ENCODE data around the gene THOC6.
A peak's percentile ranks its signal among the peaks of the same experiment; 100 is the strongest.
"Not testable (repeated sequence)": the region's sequence is repeated elsewhere in the genome, so short reads cannot be mapped to it uniquely, and the experiment has no call there.

The THOC6 gene

DNA sequence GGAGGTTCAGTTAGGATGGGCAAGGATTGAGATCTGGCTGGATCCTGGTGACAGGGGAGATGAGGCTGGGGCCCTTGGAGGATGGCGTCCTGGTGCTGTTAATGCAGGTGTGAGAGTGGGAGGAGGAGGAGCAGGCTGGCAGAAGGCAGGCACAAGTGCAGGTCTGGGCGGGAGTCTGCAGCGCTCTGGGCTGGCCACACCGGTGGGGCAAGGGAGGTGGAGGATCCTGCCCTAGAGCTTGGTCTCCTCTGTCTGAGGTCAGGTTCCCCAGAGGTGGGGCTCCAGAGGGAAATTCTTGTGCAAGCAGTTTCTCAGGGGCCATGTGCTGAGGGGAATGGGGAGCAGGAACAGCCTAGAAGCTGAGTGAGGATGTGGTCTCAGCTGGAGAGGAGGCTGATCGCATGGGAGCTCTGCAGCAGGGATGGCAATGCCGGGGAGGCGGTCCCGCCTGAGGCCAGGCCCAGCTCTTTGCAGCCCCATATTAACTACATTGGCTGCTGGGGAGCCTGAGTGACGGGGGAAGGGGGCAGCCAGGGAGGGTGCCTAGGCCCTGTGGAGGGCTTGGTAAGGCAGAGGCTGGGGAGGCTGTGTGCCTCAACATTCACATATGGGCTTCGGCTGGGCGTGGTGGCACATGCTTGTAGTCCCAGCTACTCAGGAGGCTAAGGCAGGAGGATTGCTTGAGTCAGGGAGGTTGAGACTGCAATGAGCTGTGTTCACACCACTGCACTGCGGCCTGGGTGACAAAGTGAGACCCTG, 28.9 kb downstream of the THOC6 start:
- DNase-seq (ENCODE audit: extremely low read depth in 1 of 2, low read depth in 1 of 2) = not testable (repeated sequence)

GRCh38 chr16:3053330-3053710, 29.5 kb downstream of the THOC6 start:
- DNase-seq (ENCODE audit: extremely low read depth in 1 of 2, low read depth in 1 of 2) = not testable (repeated sequence)

DNA sequence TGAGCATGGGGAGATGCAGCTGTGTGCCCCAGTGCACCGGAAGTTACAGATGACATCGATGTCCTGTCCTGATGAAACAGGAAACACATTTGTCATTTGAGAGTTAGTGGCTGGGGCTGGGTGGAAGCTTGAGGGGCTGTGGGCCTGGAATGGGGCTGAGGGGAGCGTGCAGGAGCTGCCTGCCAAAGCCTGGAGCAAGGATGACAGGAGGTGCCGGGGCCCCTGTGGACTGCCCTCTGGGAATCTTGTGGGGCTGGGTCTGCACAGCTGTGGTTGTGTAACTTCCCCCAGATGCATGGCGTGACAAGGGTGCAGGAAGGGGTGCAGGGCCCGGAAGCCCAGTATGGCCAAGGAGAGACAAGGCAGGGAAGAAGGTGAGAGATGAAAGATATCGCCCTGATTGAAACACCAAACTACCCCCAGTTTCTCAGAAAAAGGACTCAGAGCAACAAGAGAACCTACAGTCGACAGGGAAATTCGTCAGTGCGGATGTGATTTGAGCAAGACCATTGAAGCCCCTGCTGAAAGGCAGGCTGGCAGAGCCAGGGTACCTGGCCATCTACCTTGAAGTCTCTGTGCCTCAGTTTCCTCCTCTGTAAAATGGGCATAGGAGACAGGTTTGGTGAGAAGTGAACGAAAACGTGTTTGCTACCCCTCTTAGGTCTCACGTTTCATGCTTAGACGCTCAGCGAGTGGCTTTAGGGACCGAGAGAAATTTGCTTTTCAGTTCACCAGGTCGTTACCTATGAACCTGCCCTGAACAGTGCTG, 31.3 kb downstream of the THOC6 start:
- no peak for DNase-seq (ENCODE audit: extremely low read depth in 1 of 2, low read depth in 1 of 2)

GRCh38 chr16:3055734-3056115, 31.9 kb downstream of the THOC6 start:
- not testable (repeated sequence) for DNase-seq (ENCODE audit: extremely low read depth in 1 of 2, low read depth in 1 of 2)

DNA sequence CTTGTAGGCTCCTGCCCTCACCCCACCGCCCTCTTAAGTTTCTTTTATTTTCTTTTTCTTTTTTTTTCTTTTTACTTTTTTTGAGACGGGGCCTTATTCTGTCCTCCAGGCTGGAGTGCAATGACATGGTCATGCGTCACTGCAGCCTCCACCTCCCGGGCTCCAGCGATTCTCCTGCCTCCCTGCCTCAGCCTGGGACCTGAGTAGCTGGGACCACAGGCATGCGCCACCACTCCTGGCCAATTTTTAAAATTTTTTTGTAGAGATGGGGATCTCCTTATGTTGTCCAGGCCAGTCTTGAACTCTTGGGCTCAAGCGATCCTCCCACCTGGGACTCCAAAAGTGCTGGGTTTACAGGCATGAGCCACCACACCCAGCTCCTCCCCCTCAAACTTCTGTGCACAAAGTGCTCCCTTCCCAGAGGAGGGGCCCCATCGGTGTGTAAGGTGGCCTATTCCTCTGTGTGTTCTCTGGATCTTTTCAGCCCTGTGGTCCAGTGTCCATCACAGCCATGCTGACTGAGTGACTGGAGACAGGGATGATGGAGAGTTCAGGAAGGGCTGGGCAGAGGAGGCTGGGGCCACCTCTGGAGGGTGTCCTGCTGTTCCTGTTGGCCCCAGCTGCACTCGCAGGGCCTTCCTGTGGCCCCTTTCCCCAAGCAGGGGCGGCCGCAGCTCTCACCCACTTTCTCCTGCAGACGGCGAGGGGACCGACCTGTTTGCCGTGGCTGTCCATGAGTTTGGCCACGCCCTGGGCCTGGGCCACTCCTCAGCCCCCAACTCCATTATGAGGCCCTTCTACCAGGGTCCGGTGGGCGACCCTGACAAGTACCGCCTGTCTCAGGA, 32.7 kb downstream of the THOC6 start:
- DNase-seq (ENCODE audit: extremely low read depth in 1 of 2, low read depth in 1 of 2) = no peak

DNA sequence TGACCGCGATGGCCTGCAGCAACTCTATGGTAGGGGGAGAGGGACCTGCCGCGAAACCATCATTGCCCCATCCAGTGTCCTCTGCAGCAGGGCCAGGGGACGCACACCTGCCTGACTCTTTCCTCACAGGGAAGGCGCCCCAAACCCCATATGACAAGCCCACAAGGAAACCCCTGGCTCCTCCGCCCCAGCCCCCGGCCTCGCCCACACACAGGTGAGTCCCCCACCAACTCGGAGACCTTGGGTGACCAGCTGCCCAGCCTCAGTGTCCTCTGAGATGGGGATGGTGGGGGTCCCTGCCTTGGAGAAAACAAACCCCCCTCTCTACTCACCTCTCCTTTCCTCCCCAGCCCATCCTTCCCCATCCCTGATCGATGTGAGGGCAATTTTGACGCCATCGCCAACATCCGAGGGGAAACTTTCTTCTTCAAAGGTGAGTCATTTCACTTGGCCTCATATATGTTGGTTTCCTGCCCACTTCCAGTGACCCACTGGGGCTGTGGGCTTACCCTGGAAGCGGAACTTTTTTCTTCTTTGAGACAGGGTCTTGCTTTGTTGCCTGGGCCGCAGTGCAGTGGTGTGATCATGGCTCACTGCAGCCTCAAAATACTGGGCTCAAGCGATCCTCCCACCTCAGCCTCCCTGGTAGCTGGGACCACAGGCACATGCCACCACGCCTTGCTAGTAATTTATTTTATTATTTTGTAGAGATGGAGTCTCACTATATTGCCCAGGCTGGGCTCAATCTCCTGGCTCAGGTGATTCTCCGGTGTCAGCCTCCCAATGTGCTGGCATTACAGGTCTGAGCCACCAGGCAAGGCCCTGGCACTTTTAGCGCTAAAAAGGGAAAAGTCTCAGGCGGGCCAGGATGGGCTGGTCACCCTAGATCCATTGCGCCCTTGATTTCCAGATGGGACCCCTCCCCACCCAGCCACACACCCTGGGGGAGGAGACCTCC, 33.6 kb downstream of the THOC6 start:
- DNase-seq (ENCODE audit: extremely low read depth in 1 of 2, low read depth in 1 of 2) = no peak

DNA sequence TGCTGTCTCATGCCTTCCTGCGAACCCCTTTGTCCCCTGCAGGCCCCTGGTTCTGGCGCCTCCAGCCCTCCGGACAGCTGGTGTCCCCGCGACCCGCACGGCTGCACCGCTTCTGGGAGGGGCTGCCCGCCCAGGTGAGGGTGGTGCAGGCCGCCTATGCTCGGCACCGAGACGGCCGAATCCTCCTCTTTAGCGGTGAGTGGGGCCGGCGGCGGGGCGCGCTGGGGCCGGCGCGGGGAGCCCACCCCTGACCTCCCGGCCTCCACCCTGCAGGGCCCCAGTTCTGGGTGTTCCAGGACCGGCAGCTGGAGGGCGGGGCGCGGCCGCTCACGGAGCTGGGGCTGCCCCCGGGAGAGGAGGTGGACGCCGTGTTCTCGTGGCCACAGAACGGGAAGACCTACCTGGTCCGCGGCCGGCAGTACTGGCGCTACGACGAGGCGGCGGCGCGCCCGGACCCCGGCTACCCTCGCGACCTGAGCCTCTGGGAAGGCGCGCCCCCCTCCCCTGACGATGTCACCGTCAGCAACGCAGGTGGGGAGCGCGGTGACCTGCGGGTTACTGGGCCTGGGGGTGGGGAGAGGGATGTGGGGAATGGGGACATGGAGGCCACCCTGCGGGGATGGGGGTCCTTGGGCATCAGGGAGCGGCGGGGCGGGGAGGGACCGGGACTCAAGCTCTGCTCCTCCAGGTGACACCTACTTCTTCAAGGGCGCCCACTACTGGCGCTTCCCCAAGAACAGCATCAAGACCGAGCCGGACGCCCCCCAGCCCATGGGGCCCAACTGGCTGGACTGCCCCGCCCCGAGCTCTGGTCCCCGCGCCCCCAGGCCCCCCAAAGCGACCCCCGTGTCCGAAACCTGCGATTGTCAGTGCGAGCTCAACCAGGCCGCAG, 34.5 kb downstream of the THOC6 start:
- no peak for DNase-seq (ENCODE audit: extremely low read depth in 1 of 2, low read depth in 1 of 2)

- peak; percentile 52 to 84 for DNase-seq (ENCODE audit: extremely low read depth in 1 of 2, low read depth in 1 of 2)
Measured at GRCh38 chr16:3059041-3059722, 35.3 kb downstream of the THOC6 start.

DNA sequence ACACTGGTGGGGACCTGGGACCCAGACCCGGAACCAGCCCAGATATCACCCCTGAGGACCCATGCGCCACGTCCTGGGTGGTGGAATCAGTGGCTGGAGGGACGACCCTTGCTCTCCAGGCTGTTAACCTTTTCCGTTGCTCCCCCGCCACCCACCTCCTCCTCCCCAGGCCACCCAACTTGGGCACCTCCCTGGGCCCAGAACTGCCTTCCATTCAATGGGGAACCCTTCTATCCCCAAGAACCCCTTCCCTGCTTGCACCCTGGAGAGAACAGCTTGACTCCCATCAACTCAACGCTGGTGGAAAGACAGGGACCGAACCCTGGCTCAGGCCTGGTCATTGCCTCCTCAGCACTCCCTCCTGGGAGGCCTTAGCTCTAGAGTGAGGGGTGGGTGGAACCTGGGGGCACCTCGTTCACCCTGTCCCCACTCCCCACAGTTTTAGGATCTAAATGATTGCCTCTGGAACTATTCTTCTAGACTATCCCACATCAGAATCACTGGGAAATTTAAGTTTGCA, 35.9 kb downstream of the THOC6 start:
- DNase-seq (ENCODE audit: extremely low read depth in 1 of 2, low read depth in 1 of 2) = no peak

- DNase-seq (ENCODE audit: extremely low read depth in 1 of 2, low read depth in 1 of 2) = no peak
Measured at GRCh38 chr16:3060339-3061127, 36.7 kb downstream of the THOC6 start.

DNA sequence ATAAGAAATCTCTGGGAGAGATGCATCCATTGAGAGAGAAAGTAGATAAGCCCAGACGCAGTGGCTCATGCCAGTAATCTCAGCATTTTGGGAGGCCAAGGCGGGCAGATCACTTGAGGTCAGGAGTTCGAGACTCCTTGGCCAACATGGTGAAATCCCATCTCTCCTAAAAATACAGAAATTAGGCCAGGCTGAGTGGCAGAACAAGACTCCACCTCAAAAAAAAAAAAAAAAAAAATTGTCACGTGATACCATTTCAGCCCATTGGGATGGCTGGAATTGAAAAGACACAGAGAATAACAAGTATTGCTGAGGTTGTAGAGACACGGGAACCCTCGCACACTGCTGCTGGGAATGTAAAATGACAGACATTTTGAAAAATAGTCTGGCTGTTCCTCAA, 38.7 kb downstream of the THOC6 start:
- DNase-seq (ENCODE audit: extremely low read depth in 1 of 2, low read depth in 1 of 2) = no peak

DNA sequence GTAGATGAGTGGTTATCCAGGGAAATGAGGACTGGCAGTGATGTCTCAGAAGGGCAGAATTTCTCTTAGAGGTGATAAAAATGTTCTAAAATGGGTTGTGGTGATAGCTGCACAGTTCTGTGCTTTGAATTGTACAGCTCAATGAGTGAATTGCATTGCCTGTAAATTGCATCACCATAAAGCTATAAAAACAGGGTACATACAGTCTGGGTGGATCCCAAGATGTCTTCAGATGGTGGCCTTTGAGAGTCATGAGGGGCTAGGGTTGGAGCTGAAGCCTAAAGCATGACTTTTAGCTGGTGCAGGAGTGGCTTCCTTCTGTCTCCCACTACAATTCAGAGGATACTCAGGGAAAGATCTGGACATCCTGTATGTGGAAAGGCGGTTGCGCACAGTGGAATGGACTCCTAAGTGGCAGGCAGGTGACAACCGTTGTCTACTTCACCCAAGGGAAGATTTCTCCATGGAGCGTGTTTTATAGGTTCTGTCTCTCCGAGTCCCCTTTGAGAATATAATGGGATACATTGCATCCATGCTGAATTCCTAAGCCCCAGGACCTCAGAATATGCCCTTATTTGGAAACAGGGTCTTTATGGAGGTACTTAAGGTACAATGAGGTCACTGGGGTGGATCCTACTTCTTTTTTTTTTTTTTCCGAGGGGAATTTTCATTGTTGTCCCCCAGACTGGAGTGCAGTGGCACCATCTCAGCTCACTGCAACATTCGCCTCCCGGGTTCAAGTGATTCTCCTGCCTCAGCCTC, 40.0 kb downstream of the THOC6 start:
- DNase-seq (ENCODE audit: extremely low read depth in 1 of 2, low read depth in 1 of 2) = no peak

- DNase-seq (ENCODE audit: extremely low read depth in 1 of 2, low read depth in 1 of 2) = peak; percentile 36 to 51
Measured at GRCh38 chr16:3065069-3065741, 41.4 kb downstream of the THOC6 start, which contains the start of gene IL32. Gene IL32, plus strand, starts transcription at chr16:3065640. Its CDS starts 172 bp downstream, at chr16:3065812.

DNA sequence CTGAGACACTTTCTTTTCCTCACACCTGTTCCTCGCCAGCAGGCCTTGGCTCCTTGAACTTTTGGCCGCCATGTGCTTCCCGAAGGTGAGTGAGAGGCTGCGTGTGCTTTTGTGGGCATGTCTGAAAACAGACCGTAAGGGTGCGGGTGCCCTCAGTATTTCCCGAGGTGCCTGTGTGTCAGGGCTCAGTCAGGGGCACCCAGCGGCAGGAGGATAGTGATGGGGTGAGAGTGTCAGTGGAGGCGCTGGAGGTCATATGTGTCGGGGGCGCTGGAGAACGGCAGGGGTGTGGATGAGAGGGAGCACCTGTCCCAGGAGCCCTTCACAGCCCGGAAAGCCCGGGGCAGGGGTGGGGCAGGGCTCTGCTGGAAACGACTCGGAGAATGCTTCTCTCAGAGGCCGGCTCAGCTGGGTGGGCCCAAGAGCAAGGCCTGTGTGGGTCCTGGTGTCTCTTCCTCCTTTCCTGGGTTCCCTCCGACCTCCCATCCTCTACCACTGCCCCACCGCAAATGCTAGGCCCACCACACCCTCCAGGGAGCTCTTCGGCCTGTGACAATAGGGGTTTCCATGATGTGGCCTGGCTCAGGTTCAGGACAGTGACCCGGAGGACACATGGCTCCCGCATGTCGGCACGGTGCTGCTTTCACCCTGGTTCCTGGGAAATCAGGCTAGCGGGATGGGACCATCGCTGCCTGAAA, 42.1 kb downstream of the THOC6 start:
- DNase-seq (ENCODE audit: extremely low read depth in 1 of 2, low read depth in 1 of 2) = no peak

GRCh38 chr16:3066440-3066748, 42.6 kb downstream of the THOC6 start:
- no peak for DNase-seq (ENCODE audit: extremely low read depth in 1 of 2, low read depth in 1 of 2)

DNA sequence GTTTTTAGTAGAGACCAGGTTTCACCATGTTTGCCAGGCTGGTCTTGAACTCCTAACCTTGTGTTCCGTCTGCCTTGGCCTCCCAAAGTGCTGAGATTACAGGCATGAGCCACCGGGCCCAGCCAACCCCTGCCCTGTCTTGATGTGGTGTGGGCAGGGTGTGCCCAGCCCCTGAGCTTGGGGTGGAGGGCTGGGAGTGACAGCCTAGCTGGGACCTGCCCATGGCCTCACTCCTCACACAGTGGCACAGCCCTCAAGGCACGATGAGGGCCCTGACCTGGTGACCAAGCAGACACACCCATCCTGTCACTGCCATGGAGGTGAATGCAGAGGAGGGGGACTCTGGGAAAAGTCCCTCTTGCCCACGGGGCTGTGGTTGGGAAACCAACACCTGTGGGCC, 44.7 kb downstream of the THOC6 start:
- no peak for DNase-seq (ENCODE audit: extremely low read depth in 1 of 2, low read depth in 1 of 2)

All from activated CD8-positive, alpha-beta memory T cell treated with anti-CD3 and anti-CD28 coated beads for 1 hour (primary cell).